Myocyte (in vitro differentiated cells): ENCODE measurements around the gene FAM209A. TPM values are rescaled to one million over a fixed set of nuclear protein-coding genes. Genes with fewer than 3 reads are reported as not detected.
"Not testable (repeated sequence)": the region's sequence is repeated elsewhere in the genome, so short reads cannot be mapped to it uniquely, and the experiment has no call there.

Experiments used
- DNase-seq: peaks from one replicate; pipeline ENCODE4 v3.0.0-alpha.2; 2012; ENCODE audit warnings: low read depth
- polyA plus RNA-seq: library from polyadenylated mRNA; unstranded; fragments of >200 nt; gene quantifications from one replicate; pipeline ENCODE4 v1.2.1, GENCODE V29; 2012; ENCODE audit warnings: missing spikeins
- total RNA-seq: library from RNA; depleted of rRNA; stranded (reverse); fragments of >200 nt; gene quantifications from 2 replicates; pipeline ENCODE4 v1.2.3, GENCODE V29; 2014

The FAM209A gene, protein sequence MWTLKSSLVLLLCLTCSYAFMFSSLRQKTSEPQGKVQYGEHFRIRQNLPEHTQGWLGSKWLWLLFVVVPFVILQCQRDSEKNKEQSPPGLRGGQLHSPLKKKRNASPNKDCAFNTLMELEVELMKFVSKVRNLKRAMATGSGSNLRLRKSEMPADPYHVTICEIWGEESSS
- not detected in 2 replicates for total RNA-seq
- polyA plus RNA-seq, result 0.15 TPM

DNA sequence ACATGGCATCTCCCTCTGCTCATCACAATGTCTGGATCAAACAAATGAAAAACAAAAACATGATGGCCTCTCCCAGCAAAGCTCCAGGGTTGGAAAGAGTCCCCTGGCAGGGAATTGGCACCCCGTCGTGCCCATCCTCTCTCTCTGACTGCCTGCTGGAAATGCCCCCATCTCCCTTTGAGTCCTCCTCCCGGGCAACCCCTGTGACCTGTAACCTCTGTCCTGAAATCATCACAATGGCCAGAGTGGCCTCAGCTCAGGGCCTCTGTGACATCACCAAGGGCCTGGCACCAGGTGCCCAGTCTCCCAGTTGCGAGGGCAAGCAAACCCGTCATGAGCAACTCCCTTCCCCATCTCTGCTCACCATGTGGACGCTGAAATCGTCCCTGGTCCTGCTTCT, at the start of gene FAM209A:
Gene FAM209A, plus strand, starts transcription at position 301 of the 400 bp plus-strand sequence. Its CDS starts 65 bp downstream, at position 366.
- not testable (repeated sequence) for DNase-seq

DNA sequence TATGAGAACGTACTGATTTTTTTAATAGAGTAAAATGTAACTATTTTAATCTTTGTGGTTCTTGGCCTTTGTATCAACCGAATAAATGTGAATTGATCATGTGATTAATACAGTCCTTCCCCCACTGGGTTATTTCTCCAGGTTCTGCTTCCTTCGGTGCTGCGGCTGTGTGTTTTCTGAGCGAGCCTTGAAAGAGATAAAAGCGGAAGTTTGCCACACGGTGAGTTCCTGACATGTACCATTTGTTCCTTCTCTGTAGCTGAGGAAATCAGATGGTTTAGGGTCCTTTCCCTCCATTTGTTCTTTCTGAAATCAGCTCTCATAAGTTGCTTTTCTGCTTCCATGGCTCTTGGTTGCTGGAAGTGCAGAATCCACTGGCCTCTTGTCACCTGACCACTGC, 40.6 kb upstream of the FAM209A start:
- no peak for DNase-seq

DNA sequence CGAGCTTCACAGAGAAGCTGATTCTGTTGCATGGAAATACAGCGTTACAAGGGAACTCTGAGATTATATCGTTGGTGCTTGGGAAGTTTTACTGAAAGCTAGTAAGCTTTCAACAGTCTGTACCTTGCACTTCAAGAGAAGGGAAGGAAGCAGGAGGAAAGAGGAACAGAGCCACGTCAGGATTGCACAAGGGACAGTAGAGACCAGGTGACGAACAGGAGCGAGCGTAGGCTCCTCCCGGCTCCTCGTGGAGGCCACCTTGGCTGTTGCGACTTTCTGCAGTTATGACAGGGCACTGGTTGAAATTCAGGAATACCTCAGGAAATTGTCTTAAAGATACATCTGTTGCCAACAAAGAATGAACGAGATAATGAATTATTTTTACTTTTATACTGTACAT, 37.3 kb upstream of the FAM209A start:
- no peak for DNase-seq

DNA sequence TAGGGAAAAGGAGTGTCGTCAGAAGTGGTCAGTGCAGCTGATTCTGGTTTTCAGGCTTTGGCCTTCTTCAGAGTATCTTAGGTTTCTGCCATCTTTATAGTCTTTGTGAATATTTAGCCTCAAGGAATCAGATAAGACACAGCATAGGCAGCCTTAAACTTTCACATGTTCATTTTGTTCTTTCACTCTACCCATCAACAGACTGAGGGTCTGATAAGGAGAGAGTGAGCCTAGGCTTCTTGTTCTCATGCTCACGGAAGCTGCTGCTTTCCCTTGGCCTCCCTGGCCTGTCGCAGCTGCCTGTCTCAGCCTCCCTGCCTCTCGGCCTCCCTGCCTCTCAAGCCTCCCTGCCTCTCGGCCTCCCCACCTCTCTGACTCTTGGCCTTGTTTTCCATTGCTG, 36.0 kb upstream of the FAM209A start:
- no peak for DNase-seq

DNA sequence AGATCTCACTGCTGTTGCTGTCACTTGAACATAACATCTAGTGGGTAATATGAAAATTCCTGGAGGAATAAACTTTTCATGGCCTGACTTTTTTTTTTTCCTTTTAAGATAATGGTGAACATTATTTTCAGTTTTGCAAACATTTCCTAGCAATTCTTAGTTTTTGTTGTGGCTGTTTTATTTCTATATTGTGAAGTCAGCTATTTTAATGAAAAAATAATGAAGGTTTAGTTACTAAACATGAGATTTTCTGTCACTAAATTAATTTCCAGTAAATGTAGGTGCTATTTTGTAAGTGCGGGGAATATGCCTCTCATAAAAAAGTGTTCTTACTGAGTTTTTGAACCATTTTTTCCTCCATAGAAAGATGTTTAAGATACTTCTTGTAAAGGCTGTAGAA, 23.4 kb upstream of the FAM209A start:
- DNase-seq, result no peak

DNA sequence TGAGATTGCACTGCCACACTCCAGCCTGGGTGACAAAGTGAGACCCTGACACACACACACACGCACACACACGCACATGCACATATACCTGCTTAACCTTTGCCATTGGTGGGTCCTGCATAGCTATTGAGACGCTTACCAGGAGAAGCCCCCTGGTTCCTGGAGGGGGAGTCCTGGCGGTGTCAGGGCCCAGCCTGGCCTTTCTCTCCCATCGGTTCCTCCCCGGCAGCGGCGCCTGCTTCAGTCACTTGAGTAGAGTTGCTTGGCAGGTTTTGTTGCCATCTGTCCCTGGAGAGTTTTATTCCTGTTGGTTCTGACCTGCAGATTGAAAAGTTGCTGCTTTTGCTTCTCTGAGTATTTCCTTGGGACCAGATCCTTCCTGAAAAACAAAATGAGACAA, 20.6 kb upstream of the FAM209A start:
- DNase-seq, result no peak

DNA sequence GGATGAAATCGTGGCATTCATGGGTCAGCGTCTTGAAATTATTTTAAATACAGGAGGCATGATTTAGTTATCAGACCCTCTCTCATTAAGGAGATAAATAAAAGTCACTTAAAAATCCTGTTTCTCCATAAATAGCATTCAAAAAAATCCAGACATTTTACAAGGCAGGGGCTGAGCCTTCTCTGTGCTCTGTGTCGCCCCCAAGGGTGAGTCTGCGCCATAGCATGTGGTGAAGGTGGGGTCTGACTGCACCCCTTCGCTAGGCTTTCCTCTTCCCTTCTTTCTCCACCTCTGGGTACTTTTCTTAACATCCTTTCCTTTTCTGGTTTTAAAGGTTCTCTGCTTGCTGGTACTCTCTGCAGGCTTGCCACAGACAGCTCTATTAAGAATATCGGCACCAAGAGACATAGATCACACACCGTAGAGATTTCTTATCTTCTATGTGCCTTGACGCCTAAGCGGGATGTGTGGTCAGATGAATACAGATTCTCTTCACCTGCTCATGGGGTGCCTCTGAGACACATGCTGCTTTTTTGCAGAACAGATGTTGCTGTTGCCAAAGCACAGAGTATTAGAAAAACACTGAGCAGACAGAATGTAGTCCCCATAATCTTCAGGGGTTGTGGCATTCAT, 20.1 kb upstream of the FAM209A start:
- no peak for DNase-seq

DNA sequence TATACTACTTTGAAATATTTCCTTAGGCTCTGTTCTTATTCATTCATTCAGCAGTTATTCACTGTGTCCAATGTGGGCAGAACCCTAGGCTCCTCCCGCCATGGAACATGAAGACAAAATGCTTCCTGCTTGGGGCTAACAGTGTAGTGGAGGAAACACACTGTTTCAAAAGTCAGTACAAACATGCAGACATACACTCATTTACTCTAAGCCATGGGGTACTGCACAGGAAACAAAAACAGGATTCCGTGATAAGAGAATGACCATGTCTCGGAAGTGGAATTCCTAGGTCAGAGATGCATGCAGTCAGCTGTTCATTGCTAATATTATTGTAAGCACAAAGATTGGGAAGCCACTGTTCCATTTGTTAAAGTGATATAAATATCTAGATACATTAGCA, 18.4 kb upstream of the FAM209A start:
- no peak for DNase-seq

DNA sequence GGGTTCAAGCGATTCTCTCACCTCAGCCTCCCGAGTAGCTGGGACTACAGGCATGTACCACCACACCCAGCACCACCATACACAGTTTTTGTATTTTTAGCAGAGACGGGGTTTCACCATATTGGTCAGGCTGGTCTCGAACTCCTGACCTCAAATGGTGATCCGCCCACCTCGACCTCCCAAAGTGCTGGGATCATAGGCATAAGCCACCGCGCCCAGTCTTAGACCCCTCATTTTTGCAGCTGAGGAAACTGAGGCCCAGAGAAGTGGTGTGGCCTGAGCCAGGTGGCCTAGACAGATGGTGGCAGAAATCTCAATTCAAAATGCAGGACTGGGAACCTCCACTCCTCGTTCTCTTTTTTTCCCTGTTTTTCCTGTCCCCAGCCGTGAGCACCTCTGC, 12.6 kb upstream of the FAM209A start:
- no peak for DNase-seq

DNA sequence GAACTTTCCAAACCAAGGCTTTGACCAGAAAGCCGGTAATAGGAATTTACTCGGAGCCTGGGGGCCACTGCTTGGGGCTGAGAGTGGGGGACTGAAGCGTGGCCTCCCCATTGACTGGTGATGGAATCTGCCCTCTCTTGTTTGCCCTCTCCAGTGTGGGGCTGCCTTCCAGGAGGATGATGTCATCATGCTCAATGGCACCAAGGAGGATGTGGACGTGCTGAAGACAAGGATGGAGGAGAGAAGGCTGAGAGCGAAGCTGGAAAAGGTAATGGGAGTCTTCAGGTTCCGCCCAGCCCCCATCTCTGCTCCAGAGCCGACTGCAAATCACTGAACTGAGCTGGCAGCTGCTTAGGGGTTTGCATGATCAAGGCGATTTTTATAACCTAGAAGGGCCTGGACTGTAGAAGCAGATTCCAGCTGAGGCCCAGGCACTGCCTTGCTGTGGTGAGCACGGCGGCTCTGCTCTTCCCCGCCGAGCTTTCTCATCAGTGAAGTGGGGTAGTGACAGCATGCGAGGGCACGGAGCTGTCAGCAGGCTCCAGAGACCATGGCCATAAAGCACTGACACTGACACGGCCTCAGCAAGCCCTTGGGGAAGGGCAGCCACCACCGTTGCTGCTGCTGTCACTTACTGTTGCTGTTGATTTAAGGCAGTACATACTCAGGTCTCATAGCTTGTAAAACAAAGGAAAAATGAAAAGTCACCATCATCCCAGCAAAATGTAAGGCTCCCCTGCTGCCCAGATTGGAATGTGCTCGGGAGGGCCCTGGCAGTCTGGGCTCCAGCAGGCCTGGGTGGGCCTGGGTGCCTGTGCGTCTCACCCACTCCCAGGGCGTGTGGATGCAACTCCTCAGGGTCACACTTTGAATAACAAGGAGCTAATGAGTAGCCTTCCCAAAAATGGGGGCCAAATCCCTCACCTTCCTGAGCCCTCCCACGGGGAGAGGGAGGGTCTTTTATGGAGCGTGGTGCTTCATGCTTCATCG, 11.1 kb upstream of the FAM209A start:
- no peak for DNase-seq

DNA sequence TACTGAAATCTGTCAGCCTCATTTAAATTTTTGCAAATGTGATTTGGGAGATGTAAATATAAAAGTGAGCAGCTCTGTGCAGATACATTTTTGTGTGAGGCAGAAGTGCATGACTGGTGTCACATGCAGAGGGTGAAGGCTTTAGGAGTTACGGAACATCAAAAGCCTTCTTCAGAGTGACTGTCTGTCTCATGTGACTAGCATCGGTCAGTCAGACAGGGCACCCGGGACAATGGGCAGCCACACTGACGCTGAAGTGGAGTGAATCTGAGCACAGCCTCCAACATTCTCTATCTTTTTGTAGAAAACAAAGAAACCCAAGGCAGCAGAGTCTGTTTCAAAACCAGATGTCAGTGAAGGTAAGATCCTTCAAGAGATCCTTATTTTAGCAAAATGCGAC, 7.9 kb upstream of the FAM209A start:
- DNase-seq, result no peak

DNA sequence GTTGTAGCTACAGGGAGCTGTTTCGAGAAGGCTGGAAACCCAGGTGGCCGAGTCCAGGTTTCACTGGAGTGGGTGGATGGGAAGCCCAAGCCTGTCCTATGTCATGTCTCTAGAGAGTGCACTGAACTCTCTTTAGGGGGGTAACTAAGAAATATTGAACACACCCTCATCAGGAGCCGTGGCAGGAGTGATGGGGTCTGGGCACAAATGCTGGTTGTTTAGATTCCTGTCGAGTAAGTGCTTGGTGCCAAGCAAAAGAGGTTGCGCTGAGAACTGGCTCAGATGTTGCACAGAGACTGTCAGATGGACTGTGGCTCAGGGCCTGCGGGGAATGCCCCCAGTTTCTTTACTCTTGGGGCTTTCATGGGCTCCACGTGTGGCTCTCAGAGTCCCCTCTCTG, 7.3 kb upstream of the FAM209A start:
- DNase-seq, result no peak

DNA sequence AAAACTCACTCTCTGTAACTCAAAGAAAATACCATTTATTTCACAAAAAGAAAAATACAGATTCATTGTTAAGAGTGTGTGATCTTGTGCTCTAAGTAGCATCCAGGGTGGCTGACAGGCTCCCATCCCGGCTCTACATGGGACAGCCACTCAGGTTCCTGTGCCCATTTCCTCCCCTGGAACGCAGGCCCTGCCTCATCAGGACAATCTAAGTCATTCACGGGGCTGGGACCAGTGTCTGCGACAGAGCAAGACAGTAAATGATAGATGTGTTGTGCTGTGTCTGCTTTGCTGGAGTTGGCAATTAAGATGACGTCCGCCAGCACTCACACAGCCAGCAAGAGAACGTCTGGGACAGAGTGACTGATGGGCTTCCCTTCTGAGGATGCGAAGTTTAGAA, 6.9 kb upstream of the FAM209A start:
- DNase-seq, result no peak

DNA sequence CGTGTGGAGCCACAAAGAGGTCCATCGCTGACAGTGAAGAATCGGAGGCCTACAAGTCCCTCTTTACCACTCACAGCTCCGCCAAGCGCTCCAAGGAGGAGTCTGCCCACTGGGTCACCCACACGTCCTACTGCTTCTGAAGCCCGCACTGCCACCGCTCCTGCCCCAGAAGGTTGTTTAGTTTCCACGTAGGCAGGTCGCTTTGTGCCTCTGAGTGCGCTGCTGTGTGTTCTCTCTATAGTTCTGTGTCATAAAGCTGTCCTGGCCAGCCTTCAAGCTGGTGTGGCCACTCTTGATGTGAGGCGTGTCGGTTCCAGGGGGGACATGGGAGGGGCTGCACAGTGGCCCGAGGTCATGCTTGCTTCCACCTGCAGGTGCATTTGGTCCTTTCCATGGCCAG, 6.4 kb upstream of the FAM209A start:
- DNase-seq, result no peak

DNA sequence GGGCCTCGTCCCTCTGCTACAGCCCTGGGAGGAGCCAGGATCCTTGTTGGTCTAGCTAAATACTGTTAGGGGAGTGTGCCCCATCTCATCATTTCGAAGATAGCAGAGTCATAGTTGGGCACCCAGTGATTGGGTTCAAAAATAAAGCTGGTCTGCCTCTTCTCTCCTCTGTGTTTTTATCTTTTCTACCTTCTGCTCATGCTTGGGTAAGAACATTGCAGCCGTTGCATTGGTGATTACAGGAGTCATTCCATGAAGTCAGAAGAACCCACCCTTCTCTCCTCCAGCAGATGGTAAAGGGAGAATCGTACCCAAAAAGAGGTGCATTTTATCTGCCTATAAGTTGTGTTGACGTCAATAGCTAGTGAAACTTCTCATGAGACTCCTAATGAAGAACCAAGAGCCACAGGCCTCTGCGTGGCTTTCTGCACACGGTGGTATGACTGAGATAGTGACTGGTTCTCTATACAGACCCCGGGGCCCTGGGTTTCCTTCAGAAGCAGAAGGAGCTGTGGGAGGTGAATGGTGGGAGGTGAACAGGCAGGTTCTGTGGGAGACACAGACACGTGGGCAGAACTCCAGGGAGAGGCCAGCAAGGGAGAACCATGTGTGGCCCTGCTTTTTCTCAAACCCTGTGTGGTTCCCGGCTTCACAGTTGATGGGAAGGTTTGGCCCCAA, 5.7 kb upstream of the FAM209A start:
- no peak for DNase-seq

DNA sequence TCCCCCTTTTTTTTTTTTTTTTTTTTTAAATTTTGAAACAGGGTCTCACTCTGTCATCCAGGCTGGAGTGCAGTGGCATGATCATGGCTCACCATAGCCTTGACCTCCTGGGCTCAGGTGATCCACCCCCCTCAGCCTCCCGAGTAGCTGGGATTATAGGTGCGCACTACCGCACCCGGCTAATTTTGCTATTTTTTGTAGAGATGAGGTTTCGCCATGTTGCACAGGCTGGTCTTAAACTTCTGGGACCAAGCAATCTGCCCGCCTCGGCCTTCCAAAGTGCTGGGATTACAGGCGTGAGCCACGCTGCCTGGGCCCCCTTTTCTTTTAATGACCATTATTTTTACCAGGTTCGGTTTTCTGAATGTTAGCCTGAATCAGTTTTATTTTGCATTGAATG, 5.0 kb upstream of the FAM209A start:
- DNase-seq, result no peak

DNA sequence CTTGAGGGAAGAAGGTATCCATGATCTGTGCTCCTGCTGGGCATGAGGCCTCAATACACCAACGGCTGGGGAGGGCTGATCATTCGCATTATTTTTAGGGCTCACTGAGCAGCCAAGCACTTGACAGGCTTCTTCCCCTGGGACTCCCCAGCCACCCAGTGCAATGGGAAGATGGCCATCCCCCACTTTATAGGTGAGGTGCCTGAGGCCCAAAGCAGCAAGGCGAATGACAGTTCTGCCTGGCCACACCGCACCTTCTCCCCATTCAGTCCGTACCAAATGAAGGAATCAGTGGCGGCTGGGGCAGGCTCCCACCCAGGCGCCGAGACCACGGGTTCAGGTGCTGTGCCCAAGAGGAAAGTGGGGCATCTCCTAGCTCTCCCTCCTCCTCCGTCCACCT, 4.4 kb upstream of the FAM209A start:
- no peak for DNase-seq

DNA sequence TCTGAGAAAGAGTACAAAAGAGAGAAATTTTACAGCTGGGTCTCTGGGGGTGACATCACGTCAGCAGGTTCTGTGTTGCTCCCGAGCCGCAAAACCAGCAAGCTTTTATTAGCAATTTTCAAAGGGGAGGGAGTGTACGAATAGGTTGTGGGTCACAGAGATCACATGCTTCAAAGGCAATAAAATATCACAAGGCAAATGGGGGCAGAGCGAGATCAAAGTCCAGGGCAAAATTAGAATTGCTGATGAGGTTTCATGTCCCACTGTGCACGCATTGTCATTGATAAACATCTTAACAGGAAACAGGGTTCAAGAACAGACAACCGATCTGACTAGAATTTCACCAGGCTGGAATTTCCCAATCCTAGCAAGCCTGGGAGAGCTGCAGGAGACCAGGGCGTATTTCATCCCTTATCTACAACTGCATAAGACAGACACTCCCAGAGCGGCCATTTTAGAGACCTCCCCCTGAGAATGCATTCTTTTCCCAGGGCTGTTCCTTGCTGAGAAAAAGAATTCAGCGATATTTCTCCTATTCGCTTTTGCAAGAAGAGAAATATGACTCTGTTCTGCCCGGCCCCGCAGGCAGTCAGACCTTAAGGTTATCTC, 3.7 kb upstream of the FAM209A start:
- not testable (repeated sequence) for DNase-seq

DNA sequence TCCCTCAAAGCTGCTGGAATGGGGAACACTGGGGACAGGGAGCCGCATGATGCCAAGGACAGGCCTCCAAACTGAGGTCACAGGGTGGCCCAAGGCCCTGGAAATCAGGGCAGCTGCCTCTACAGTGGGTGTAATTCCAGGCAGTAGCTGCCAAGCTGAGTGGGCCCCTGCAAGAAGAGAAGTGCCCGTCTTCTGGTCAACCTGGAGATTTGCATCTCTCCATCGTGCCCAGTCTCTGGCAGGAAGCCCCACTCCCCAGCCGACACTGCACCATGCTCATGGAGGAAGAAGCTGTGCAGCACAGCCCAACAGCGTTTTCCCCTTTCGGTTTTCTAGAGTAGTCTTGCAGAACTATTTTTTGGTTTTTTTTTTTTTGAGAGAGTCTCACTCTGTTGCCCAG, 2.2 kb upstream of the FAM209A start:
- DNase-seq, result no peak

DNA sequence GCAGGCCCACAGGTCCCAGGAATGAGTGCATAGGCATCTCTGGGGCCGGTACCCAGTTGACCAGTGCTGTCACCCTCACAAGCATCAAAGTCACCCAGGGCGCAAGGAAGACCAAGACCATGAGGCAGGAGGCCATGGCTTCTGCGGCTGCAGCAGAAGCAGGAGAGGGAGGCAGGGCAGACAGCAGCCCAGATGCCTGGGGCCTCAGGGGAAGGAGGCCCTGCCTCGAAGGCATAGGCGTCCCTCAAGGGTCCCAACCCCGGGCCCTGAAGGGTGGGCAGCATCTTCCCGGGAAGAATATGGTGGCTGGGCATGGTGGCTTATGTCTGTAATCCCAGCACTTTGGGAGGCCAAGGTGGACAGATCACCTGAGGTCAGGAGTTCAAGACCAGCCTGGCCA, 3.0 kb downstream of the FAM209A start:
- no peak for DNase-seq

DNA sequence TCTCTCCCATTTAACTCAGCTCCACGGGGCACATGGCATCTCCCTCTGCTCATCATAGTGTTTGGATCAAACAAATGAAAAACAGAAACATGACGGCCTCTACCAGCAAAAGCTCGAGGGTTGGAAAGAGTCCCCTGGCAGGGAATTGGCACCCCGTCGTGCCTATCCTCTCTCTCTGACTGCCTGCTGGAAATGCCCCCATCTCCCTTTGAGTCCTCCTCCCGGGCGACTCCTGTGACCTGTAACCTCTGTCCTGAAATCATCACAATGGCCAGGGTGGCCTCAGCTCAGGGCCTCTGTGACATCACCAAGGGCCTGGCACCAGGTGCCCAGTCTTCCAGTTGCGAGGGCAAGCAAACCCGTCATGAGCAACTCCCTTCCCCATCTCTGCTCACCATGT, 8.4 kb downstream of the FAM209A start, which contains the start of gene FAM209B:
Gene FAM209B, plus strand, starts transcription at position 301 of the 400 bp plus-strand sequence. Its CDS starts 96 bp downstream, at position 397.
- not testable (repeated sequence) for DNase-seq
